ENCODE results near the gene CDKN2AIPNL. TPM values are rescaled to one million over a fixed set of nuclear protein-coding genes. Genes with fewer than 3 reads are reported as not detected.

CDKN2AIPNL gene
- total RNA-seq, 3 donors from 2014 or later = 16.2 to 20.8 (median 19.7) TPM

- Histone ChIP-seq H3K4me3 (no peak overlapping the region), H3K4me1 (no peaks in the 10 kb centered on the region), H3K27me3 (no peaks in the 10 kb centered on the region), H3K9me3 (no peaks in the 10 kb centered on the region), H3K36me3 (no peaks in the 10 kb centered on the region), H3K27ac (no peak overlapping the region)
- intact Hi-C loops (cut with DNase I; ENCODE audit: low total_unique reads) = no loop called here
- no peak for DNase-seq (ENCODE audit: low spot score in 2 of 2)
- TF ChIP-seq POLR2A (IDR thresholded peaks at IDR 0.05) = no peak
- TF ChIP-seq, protein P1, sequence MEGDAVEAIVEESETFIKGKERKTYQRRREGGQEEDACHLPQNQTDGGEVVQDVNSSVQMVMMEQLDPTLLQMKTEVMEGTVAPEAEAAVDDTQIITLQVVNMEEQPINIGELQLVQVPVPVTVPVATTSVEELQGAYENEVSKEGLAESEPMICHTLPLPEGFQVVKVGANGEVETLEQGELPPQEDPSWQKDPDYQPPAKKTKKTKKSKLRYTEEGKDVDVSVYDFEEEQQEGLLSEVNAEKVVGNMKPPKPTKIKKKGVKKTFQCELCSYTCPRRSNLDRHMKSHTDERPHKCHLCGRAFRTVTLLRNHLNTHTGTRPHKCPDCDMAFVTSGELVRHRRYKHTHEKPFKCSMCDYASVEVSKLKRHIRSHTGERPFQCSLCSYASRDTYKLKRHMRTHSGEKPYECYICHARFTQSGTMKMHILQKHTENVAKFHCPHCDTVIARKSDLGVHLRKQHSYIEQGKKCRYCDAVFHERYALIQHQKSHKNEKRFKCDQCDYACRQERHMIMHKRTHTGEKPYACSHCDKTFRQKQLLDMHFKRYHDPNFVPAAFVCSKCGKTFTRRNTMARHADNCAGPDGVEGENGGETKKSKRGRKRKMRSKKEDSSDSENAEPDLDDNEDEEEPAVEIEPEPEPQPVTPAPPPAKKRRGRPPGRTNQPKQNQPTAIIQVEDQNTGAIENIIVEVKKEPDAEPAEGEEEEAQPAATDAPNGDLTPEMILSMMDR (IDR thresholded peaks at IDR 0.05) = no peak
- no peak for TF ChIP-seq POLR2AphosphoS5 (IDR thresholded peaks at IDR 0.05)
These were observed 35.3 kb upstream of the CDKN2AIPNL start for GRCh38 chr5:134446938-134447337.

GRCh38 chr5:134445856-134446818, 34.5 kb upstream of the CDKN2AIPNL start:
- H3K4me1 ChIP-seq = no peaks in the 10 kb centered on the region
- no peaks in the 10 kb centered on the region for H3K9me3 ChIP-seq
- DNase-seq (ENCODE audit: low spot score in 2 of 2) = no peak
- H3K27me3 ChIP-seq = no peaks in the 10 kb centered on the region
- H3K36me3 ChIP-seq = no peaks in the 10 kb centered on the region
- H3K4me3 ChIP-seq = no peak overlapping the region
- peak overlapping the region in 1 of 2 donors; percentile 32 for H3K27ac ChIP-seq
- TF ChIP-seq, protein P1 (IDR thresholded peaks at IDR 0.05) = no peak
- TF ChIP-seq POLR2A (IDR thresholded peaks at IDR 0.05) (no peak), POLR2AphosphoS5 (IDR thresholded peaks at IDR 0.05) (no peak)
- intact Hi-C loops (cut with DNase I; ENCODE audit: low total_unique reads) = no loop called here

- intact Hi-C loops (cut with DNase I; ENCODE audit: low total_unique reads) = no loop called here
- no peak for DNase-seq (ENCODE audit: low spot score in 2 of 2)
- H3K4me1 ChIP-seq = no peaks in the 10 kb centered on the region
These were observed 33.3 kb upstream of the CDKN2AIPNL start for GRCh38 chr5:134444941-134445471.

DNA sequence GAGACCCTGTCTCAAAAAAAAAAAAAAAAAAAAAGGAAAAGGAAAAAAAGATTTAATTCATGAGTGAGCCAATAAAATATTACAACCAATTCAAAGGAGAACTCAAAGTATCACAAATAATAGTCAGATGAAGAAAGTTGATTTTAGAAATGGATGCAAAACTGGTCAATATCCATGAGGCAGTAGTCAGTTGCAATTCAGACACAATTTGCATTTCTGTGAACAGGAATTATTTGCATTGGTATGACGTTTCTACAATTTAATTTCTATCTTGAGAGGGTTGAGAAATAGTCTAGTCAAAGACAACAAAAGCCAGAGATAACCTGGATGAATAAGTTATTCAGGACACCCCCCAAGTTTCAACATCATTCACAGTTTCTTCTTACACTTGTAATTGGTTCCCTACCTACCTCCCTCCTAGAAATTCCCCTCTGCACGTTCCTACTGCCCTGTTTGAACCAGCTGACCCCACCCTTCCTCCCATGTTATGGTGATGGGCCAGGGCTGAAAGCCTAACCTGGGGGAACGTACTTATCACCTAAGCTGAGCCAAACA, 28.6 kb upstream of the CDKN2AIPNL start:
- peaks cover 13 to 29% of the 10 kb centered on the region in 2 donors for H3K4me1 ChIP-seq
- intact Hi-C loops (cut with DNase I; ENCODE audit: low total_unique reads) = no loop called here
- DNase-seq (ENCODE audit: low spot score in 2 of 2) = no peak

More at GRCh38 chr5:134444941-134445471, 33.3 kb upstream of the CDKN2AIPNL start:
- Histone ChIP-seq H3K36me3 (no peaks in the 10 kb centered on the region), H3K9me3 (no peaks in the 10 kb centered on the region), H3K27me3 (no peaks in the 10 kb centered on the region), H3K4me3 (no peak overlapping the region), H3K27ac (no peak overlapping the region)
- TF ChIP-seq POLR2AphosphoS5 (IDR thresholded peaks at IDR 0.05) (no peak), POLR2A (IDR thresholded peaks at IDR 0.05) (no peak)
- TF ChIP-seq, protein P1 (IDR thresholded peaks at IDR 0.05) = no peak

DNA sequence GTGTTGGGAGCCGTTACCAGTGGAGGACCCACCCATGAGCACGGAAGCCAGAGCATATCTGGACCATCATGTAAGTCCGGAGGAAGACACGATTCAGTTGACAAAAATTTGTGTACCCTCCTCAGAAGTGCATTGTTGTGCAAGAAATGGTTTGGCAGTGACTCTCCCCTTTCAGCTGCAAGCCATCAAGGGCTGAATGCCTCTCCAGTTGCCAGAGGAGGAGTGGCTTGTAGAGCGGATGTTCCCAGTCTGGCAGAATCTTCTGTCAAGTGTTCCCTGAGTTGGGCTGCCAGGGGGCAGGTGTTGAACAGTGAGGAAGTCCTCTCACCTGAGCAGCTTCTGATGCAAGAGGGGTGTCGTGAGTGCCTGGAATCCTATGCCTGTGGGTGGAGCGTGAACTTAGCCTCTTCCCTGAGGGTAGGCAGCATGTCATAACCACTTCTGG, 27.6 kb upstream of the CDKN2AIPNL start:
- TF ChIP-seq POLR2AphosphoS5 (IDR thresholded peaks at IDR 0.05) = peak; percentile 88 to 93 (median 90)
- TF ChIP-seq, protein P1 (IDR thresholded peaks at IDR 0.05) = peak in 1 of 3 donors; percentile 26
- no peak for TF ChIP-seq POLR2A (IDR thresholded peaks at IDR 0.05)
- intact Hi-C loops (cut with DNase I; ENCODE audit: low total_unique reads) = no loop called here
- H3K27me3 ChIP-seq = no peaks in the 10 kb centered on the region
- H3K36me3 ChIP-seq = no peaks in the 10 kb centered on the region
- no peaks in the 10 kb centered on the region for H3K9me3 ChIP-seq
- H3K4me3 ChIP-seq = peak overlapping the region in 1 of 3 donors; percentile 21
- peak overlapping the region; percentile 82 to 86 for H3K27ac ChIP-seq
- peaks cover 13 to 29% of the 10 kb centered on the region in 2 donors for H3K4me1 ChIP-seq
- peak; percentile 83 to 98 for DNase-seq (ENCODE audit: low spot score in 2 of 2)

More for the DNA sequence above, 28.6 kb upstream of the CDKN2AIPNL start:
- Histone ChIP-seq H3K4me3 (no peak overlapping the region), H3K36me3 (no peaks in the 10 kb centered on the region), H3K9me3 (no peaks in the 10 kb centered on the region), H3K27ac (no peak overlapping the region), H3K27me3 (no peaks in the 10 kb centered on the region)
- TF ChIP-seq POLR2A (IDR thresholded peaks at IDR 0.05) (no peak), POLR2AphosphoS5 (IDR thresholded peaks at IDR 0.05) (no peak)
